GM21717 (cell line): ENCODE results near the gene ALDOA.
"Not testable (repeated sequence)": the region's sequence is repeated elsewhere in the genome, so short reads cannot be mapped to it uniquely, and the experiment has no call there.

Experiments used
- ATAC-seq: cut with Tn5 transposase; IDR thresholded peaks from one replicate; pipeline ENCODE4 v1.9.1; 2021; ENCODE audit warnings: mild to moderate bottlenecking, moderate library complexity; ENCODE audit not compliant: unreplicated experiment

Gene ALDOA

DNA sequence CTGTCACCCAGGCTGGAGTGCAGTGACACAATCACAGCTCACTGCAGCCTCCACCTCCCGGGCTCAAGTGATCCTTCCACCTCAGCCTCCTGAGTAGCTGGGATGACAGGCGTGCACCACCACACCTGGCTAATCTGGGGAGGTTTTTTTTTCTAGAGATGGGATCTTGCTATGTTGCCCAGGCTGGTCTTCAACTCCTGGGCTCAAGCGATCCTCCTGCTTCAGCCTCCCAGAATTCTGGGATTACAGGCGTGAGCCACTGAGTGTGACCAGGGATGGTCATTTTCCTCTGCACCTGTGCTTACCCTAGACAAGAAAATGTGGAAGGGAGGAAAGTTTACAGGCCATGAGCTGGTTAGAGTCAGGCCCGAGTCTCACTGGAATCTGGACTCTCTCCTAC, 24.9 kb upstream of the ALDOA start:
- ATAC-seq, result not testable (repeated sequence)

DNA sequence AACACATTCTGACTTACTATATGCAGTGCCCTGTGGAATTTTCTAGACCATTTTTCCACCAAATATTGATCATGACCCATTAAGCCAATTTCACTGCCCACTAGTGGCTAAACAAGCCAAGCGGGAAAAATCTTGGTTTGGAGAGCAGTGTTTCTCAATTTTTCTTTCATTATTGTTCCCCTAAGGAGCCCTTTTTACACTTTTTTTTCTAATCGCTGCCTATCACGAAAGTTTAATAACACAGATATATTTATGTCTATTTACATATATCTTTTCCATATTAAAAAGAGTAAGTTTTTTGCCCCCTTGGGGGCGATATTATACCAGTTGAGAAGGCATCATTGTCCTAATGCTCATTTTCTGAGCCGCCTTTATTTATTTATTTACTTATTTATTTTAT, 23.7 kb upstream of the ALDOA start:
- ATAC-seq, result no peak

DNA sequence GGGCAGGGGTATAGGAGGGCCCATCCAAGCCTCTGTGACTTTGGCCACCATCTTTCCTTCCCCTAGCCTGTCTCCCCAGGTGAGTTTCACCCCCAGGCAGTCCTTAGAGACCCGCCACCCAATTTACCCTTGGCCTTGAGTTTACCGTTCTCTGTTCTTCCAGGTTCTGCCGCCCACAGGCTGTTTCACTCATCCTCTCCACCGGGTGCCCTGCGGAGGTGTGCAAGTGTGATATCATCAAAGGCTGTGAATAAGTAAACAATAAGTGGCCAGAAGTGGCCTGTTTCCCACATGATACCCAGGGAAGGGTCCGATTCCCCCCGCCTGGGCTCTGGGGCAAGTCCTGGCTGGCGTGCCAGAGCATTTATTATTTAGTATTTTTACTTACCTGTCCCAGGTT, 19.4 kb upstream of the ALDOA start:
- ATAC-seq, result no peak

DNA sequence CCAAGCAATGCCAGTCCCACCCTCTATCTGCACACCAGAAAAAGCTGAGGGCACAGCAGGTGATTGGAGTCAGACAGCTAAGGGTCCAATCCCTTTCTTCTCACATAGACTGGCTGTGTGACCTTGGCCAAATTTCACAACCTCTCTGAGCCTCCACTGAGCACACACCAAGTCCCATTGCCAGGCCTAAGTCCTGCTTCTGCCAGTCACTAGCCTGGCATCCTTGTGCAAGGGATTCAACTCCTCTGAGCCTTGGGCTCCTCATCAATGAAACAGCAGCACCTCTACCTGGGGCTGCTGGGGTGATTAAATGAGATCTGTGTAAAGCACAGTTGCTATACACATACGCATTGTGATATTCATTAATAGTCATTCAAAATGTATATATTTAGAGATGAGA, 19.0 kb upstream of the ALDOA start:
- no peak for ATAC-seq

DNA sequence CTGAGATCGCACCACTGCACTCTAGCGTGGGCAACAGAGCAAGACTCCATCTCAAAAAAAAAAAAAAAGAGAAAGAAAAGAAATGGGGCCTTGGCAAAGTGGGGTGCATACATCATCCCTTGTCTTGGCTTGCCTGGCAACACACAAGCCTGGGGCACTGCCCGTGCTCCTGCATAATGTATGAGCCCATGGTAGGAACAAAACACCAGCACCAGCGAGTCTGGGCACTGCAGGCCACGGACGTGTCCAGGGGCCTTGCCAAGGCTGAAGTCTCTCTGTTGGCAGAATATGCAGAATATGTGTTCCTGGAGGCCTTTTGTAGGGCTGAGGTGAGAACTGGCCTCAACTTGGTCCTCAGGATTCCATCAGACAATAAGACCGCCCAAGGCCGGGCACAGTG, 15.7 kb upstream of the ALDOA start:
- ATAC-seq, result no peak

DNA sequence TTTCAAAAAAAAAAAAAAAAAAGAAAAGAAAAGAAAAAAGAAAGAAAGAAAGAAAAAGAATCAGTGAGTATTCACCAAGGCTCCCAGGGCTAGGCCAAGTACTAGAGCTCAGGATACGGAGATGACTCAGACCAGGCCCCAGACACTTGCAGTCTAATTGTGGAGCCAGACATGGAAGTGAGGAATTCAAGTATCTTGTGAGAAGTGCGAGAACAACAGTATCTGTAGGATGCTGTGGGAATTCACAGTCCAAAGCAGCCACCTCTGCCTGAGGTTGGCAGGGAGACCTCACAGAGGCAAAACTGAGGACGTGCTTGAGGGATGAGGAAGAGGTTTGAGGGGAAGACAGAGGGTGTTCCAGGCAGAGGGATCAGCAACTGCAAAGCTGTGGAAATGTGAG, 14.0 kb upstream of the ALDOA start:
- ATAC-seq, result no peak

DNA sequence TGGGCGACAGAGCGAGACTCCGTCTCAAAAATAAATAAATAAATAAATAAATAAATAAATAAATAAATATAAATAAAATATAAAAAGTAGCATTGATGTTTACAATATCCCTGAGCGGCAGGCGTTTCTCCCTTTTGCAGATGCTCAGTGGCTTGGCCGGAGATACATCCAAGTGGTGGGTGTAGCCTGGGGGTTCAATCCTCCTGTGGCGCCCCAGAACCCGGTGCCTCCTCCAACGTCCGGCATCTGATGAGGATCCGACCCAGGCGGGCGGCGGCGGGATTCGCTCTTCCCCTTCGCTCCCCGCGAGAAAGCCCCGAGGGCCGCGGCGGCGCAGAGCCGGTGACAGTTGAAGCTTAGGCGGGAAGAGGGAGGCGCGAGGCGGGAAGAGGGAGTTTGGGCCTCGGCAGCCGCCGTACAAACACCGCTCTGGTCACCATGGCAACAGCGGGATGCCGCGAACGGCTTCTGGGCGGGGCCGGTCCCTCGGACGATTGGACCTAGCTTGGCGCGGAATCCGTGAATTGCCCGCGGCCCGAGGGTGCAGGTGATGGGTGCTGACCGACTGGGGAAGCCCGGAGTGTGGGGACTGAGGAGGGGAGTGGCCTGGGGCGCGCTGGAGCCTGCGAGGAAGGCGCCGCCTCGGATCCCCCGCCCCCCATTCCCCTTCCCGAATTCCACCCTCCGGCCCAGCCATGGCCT, 12.7 kb upstream of the ALDOA start:
- ATAC-seq, result no peak

DNA sequence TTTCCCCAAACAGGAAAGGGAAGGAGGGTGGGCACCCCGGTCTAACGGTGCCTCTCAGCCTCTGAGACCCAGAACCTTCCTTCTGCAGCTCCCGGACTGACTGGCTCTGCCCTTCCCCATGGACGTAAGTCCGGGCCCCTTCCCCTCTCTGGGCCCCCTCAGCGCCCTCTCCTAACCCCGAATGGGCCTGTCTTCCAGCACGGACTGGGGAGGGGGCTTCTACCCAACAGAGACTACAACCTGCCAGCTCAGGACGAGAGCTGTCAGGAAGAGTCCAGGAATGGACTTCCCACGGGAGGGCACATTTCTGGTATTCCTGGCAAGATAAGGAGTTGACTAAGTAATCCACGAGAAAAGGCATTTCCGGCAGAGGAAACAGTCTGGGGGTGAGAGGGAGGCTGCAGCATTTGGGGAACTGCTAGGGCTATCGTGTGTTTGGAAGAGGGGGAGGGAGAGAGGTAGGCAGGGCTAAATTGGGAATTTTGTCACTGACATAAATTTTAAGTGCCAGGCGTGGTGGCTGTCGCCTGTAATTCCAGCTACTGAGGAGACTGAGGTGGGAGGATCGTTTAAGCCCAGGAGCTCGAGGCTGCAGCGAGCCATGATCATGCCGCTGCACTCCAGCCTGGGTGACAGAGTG, 12.1 kb upstream of the ALDOA start:
- no peak for ATAC-seq

DNA sequence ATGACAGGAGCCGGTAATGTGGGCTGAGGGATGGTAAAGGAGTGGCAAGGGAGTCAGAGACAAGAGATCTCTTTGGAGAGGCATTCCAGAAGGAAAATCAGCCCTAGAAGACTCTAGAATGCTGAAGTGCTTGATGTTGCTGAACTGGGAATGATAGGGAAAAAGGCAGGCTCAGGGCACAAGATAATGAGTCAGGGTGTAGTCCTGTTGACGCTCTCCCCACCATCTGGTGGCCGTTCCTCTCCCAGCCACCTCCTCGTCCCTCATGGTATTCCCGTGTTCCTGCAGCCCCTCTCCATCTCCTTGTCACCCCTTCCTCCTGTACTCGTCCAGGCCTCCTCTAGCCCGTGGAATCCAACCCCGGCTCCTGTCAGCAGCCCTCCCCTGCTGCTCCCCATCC, 11.1 kb upstream of the ALDOA start:
- no peak for ATAC-seq

DNA sequence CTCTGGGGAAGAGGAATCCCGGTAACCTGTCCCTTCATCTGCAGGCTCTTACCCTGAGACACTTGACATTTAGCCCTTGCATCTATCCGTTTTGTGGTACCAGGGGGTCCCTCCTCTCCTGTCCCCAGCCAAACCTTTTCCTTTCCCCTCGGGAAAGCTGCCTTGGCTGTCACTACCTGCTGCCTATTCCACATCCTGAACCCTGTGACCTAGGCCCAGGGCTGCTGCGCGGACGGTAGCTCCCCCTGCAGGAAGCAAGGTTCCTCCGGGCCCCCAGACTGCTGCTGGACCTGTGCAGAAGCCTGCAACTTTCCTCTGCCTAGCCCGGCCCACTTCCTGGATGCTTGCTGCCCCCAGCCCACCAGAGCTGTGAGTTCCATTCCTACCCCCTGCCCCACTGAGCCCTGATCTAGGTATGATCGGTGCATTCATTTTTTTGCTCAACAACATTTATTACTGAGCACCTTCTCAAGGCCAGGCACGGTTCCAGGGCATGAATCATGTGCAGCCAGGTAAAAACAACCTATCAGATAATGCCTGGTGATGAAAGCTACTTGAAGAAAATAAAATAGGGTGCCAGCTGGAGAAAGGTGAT, 10.5 kb upstream of the ALDOA start:
- no peak for ATAC-seq

DNA sequence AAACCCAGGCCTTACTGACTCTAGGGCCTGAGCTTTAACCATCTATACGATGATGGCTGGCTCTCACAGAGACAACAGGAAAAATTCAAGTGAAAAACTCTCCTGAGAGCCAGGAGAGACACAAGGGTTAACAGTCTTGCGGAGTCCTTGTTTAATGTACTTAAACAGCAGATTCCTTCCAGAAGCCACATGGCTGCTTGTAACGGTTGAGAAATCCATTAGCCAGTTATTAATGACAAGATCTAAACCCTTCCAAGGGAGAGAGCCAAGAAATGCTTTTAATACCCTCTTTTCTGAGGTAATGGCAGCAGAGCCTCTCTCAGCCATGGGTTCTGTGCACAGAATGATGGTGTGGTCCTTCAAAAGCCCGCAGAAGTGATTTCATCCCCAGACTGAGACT, 5.2 kb upstream of the ALDOA start:
- no peak for ATAC-seq

DNA sequence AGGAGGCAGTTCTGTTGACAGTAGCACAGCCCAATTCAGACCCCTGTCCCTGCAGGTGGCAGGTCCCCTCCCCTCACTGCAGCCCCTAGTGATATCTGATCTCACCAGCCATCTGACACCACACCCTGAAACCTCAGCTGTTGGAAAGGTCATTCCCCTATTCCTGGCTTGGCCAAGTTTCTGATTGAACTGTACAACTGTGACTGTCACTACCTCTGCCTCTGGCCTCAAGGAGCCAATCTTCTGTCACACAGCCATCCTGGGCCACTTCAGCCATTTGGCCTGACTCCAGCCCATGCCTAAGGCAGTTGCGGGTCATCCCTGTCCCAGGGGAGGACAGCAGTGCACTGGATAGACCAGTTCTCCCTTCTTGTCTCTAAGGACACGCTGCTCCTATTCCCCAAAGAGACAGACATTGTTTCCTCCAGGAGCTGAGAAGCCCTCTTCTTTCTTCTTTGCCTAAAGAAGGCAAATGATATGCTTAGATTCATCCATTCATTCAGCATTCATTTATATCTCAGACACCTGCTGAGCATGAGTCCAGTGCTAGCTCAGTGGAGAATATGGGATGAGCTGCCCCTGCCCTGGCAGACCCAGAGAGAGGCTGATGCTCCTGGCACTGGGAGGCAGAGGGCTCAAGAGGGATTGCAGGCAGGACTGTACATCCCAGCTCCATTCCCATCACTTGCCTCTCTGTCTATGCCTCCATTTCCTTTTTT, 4.6 kb upstream of the ALDOA start:
- no peak for ATAC-seq

DNA sequence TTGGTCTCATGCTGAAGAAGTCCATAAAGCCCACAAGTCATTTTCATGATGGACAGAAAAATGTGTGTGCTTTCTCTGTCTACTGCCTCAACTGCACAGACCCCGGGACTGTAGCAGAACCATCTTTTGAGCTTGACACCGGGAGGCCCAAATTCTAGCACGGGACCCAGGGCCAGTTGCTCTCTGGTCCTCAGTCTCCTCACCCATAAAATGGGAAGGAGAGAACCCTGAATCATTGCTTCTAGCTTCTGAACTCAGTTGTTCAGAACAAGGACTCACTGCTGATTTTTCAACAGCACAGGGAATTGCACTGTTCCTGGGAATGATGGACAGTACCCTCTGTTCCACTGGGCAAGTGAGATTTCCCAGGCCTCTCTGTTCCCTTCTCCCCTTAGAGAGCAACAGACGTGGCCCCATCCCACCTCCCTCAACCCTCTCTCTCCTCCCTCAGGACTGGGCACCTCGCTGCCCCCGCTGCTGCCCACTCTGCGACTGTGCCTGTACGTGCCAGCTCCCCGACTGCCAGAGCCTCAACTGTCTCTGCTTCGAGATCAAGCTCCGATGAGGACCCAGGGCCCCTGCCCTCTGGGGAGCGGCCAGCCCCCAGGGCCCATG, 2.2 kb upstream of the ALDOA start:
- ATAC-seq, result no peak

DNA sequence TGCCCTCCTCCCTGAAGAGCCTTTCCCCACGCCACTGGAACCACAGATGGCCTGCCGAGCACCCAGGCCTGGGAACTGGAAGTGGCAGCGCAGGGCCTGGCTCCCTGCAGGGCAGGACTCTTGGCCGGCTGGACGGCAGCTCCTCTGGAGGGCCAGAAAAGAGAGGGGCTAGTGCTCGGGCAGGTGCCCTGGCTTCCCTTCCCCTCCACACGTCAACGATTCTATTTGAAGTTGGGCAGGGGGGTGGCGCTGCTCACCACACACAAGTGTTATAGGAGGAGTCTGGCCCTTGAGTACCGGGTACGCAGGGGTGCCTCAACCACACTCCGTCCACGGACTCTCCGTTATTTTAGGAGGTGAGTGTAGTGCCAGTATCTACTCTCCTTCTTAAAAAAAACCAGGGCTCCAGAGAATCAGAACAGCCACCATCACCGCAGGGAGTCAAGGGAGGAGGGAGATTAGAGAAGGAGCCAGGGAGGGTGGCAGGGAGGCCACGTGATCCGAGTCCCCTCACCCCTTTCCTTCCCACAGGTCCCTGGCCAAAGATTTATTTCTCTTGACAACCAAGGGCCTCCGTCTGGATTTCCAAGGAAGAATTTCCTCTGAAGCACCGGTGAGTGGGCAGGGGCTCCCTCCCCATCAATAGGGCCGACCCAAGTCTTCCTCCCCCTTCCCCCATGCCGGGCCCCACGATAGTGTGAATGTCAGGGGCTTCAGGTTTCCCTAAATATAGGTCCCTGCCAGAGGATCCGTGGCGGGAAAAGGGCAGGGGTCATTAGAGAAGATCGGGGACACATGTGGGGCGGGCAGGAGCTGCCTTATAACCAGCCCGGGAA, 1.4 kb upstream of the ALDOA start:
- no peak for ATAC-seq

DNA sequence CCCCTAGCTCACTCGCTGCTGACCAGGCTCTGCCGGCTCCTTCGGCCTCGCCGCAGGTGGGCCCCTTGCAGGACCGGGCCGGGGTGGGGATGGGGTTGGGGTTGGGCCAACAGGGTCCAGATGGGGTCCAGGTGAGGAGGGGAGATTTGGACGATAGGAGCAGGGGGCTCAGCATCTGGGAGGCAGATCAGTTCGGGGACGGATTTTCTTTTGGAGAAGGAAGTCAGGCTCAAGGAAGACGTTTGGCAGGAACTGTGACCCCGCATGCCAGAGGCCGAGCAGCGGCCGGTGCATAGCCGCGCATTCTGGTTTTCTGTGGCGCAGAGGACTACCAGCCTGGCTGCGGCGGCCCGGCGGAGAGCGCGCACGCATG, 845 bp upstream of the ALDOA start:
- ATAC-seq, result peak; percentile 2

DNA sequence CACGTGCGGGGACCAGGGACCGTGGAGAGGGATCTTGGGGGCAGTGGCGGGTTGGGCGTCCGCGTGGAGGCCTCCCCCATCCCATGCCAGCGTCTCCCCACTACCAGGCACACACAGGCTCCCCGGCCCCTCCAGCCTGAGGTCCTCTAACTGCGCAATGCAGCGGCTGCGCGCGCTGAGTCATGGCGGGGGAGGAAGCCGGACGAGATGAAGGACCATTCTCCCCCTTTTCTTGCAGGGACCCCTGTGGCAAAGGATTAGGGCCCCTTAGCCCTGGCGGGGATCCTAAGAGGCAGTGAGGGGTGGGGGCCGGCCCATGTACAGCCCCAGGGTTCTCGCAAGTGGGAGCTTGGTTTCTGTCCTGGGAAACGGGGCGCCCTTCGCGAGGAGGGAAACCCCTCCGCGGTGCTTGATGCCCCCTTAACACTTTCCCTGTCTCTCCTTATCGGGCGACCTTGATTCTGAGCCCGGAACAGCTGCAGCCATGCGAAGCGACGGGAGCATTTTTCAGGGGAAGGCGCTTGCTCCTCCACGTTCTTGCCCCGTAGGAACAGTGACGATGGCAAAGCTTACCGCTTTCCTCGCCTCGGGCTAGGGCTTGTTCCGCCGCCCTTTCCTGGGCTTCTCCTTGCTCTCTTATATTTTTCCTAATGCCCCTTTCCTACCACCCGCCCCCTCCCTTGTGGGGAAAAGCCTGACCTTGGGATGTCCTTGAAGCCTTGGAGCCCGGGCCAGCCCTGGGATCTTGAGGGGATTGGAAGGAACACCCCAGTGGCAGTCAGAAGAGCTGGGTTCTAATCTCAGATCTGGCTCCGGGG, 592 bp downstream of the ALDOA start:
- ATAC-seq, result no peak

DNA sequence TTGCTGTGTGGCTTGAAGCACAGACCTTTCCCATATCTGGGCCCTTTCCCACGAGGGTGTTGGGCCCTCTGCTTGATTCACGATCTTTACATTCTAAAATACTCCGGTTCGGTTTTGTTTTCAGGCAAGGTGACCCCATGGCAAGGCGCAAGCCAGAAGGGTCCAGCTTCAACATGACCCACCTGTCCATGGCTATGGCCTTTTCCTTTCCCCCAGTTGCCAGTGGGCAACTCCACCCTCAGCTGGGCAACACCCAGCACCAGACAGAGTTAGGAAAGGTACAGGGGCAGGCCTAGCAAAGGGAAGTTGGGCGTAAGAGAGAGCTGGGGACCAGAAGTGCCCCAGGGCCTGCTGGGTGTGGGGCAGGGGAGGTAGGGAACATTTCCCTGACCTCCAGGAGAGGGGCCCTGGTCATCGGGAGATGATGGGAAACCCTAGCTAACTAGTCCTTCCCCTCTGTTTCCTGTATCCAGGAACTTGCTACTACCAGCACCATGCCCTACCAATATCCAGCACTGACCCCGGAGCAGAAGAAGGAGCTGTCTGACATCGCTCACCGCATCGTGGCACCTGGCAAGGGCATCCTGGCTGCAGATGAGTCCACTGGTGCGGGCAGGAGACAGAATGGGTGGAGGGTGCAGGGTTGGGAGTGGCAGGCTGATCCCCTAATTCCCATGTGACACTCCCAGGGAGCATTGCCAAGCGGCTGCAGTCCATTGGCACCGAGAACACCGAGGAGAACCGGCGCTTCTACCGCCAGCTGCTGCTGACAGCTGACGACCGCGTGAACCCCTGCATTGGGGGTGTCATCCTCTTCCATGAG, 1.4 kb downstream of the ALDOA start:
- no peak for ATAC-seq

DNA sequence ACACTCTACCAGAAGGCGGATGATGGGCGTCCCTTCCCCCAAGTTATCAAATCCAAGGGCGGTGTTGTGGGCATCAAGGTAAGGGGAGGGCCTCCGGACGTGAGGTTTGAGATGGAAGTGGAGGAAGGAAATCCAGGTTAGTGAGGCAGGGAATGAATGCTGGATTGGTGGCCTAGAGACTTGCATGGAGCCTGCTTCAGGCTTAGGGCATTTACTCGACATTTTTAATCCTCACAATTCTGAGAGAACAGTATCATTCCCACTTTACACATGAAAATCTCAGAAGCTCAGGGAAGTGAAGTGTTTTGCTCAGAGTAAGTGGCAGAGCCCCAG, 2.0 kb downstream of the ALDOA start:
- no peak for ATAC-seq

DNA sequence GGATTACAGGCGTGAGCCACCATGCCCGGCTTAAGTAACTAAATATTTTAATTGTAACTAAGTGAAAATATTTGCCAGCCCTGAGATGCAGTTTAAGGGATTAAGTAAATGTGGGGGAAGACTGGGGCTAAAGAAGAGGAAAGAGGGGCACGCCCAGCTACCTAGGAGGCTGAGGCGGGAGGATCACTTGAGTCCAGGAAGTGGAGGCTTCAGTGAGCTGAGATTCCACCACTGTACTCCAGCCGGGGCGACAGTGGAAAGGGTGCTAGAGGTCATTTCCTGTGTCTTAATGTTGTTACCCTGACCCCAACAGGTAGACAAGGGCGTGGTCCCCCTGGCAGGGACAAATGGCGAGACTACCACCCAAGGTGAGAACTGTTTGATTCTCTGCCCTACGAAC, 2.8 kb downstream of the ALDOA start:
- ATAC-seq, result no peak
